Neural cell (in vitro differentiated cells): Measurements from ENCODE around the gene SALL3. TPM values are rescaled to one million over a fixed set of nuclear protein-coding genes. Genes with fewer than 3 reads are reported as not detected.

Experiments used
- H2AFZ ChIP-seq: fragments of 200-600, 300-800 bp; sonication (generic), shearing (Covaris generic); 2 replicates; pipeline ENCODE4 v1.6.0; 2014; ENCODE audit warnings: low read depth, mild to moderate bottlenecking, antibody characterized with exemption, low read length, moderate library complexity
- H3F3A ChIP-seq: fragments of 200-600 bp; shearing (Covaris generic); 2 replicates; pipeline ENCODE4 v1.6.1; 2016; ENCODE audit warnings: mild to moderate bottlenecking, moderate library complexity, mixed read lengths, antibody characterized with exemption, low read length; ENCODE audit not compliant: insufficient read depth, poor library complexity, severe bottlenecking
- H3K27ac ChIP-seq: fragments of 200-600, 300-800 bp; sonication (generic), shearing (Covaris generic); 2 replicates; pipeline ENCODE4 v1.5.1; 2014; ENCODE audit warnings: mild to moderate bottlenecking, low read length, moderate library complexity
- H3K27me3 ChIP-seq: fragments of 300-800, 200-600 bp; sonication (generic), shearing (Covaris generic); 2 replicates; pipeline ENCODE4 v1.6.0; 2014; ENCODE audit warnings: mild to moderate bottlenecking, low read depth, low read length, moderate library complexity; ENCODE audit not compliant: insufficient read depth
- H3K36me3 ChIP-seq: fragments of 300-800, 200-600 bp; sonication (generic), shearing (Covaris generic); 2 replicates; pipeline ENCODE4 v1.5.1; 2014; ENCODE audit warnings: mild to moderate bottlenecking, antibody characterized with exemption, low read length, moderate library complexity; ENCODE audit not compliant: insufficient read depth
- H3K4me2 ChIP-seq: fragments of 300-800, 200-600 bp; sonication (generic), shearing (Covaris generic); 2 replicates; pipeline ENCODE4 v1.6.0; 2014; ENCODE audit warnings: mild to moderate bottlenecking, low read length
- H3K4me3 ChIP-seq: fragments of 300-800, 200-600 bp; sonication (generic), shearing (Covaris generic); 2 replicates; pipeline ENCODE4 v1.5.1; 2014; ENCODE audit warnings: mild to moderate bottlenecking, low read length, moderate library complexity
- H3K79me2 ChIP-seq: fragments of 200-600 bp; shearing (Covaris generic); replicated peaks from 2 replicates; pipeline ENCODE4 v1.6.0; 2014; ENCODE audit warnings: mild to moderate bottlenecking, low read length, moderate library complexity; ENCODE audit not compliant: insufficient read depth
- H3K9ac ChIP-seq: fragments of 300-800, 200-600 bp; sonication (generic), shearing (Covaris generic); 2 replicates; pipeline ENCODE4 v1.6.1; 2016; ENCODE audit warnings: mild to moderate bottlenecking, low read length, mixed read lengths
- H3K9me2 ChIP-seq: fragments of 200-600 bp; shearing (Covaris generic); 2 replicates; pipeline ENCODE4 v1.6.1; 2016; ENCODE audit warnings: mild to moderate bottlenecking, low read length, mixed read lengths; ENCODE audit not compliant: insufficient read depth
- H3K9me3 ChIP-seq: fragments of 200-600, 300-800 bp; sonication (generic), shearing (Covaris generic); 2 replicates; pipeline ENCODE4 v1.6.1; 2016; ENCODE audit warnings: mild to moderate bottlenecking, mixed run types, low read length, moderate library complexity, mixed read lengths
- H4K20me1 ChIP-seq: fragments of 200-600 bp; shearing (Covaris generic); 2 replicates; pipeline ENCODE4 v1.6.1; 2016; ENCODE audit warnings: mild to moderate bottlenecking, mixed run types; ENCODE audit not compliant: insufficient read depth
- CTCF ChIP-seq: fragments of 450-650 bp; IDR thresholded peaks from 2 replicates; pipeline ENCODE4 v1.5.1; 2014; ENCODE audit warnings: antibody characterized with exemption, mild to moderate bottlenecking, moderate library complexity; ENCODE audit not compliant: poor library complexity, severe bottlenecking
- EP300 ChIP-seq: fragments of 450-650 bp; conservative IDR thresholded peaks from 2 replicates; pipeline ENCODE4 v1.6.1; 2014; ENCODE audit warnings: antibody characterized with exemption, mild to moderate bottlenecking, moderate library complexity; ENCODE audit not compliant: poor library complexity, severe bottlenecking
- EZH2 ChIP-seq: fragments of 200-600, 300-800 bp; shearing (Covaris generic), sonication (generic); IDR thresholded peaks from 2 replicates; pipeline ENCODE4 v1.6.1; 2014; ENCODE audit warnings: antibody characterized with exemption, low read length, borderline replicate concordance, mild to moderate bottlenecking; ENCODE audit not compliant: insufficient read depth, poor library complexity, severe bottlenecking
- MXI1 ChIP-seq: fragments of 450-650 bp; conservative IDR thresholded peaks from 2 replicates; pipeline ENCODE4 v1.6.1; 2014; ENCODE audit warnings: antibody characterized with exemption, mild to moderate bottlenecking; ENCODE audit not compliant: poor library complexity, severe bottlenecking
- POLR2AphosphoS5 ChIP-seq: IDR thresholded peaks from 2 replicates; pipeline ENCODE4 v1.6.1; 2012
- RAD21 ChIP-seq: fragments of 450-650 bp; conservative IDR thresholded peaks from 2 replicates; pipeline ENCODE4 v1.6.1; 2014; ENCODE audit warnings: antibody characterized with exemption, mild to moderate bottlenecking, moderate library complexity
- SMC3 ChIP-seq: fragments of 450-650 bp; conservative IDR thresholded peaks from 2 replicates; pipeline ENCODE4 v1.6.1; 2014; ENCODE audit warnings: antibody characterized with exemption, mild to moderate bottlenecking, moderate library complexity; ENCODE audit not compliant: poor library complexity
- TAF1 ChIP-seq: IDR thresholded peaks from 2 replicates; pipeline ENCODE4 v1.6.1; 2012; ENCODE audit warnings: low read depth
- polyA plus RNA-seq: library from polyadenylated mRNA; depleted of rRNA; stranded (reverse); fragments of >200 nt; gene quantifications from 2 replicates; pipeline ENCODE4 v1.2.3, GENCODE V29; 2014
- TF ChIP-seq, protein P1 (sequence below): IDR thresholded peaks from 2 replicates; pipeline ENCODE4 v1.6.1; 2012; ENCODE audit warnings: borderline replicate concordance

Gene SALL3
- polyA plus RNA-seq, 1 donor from 2014 or later = 0.16 TPM

DNA sequence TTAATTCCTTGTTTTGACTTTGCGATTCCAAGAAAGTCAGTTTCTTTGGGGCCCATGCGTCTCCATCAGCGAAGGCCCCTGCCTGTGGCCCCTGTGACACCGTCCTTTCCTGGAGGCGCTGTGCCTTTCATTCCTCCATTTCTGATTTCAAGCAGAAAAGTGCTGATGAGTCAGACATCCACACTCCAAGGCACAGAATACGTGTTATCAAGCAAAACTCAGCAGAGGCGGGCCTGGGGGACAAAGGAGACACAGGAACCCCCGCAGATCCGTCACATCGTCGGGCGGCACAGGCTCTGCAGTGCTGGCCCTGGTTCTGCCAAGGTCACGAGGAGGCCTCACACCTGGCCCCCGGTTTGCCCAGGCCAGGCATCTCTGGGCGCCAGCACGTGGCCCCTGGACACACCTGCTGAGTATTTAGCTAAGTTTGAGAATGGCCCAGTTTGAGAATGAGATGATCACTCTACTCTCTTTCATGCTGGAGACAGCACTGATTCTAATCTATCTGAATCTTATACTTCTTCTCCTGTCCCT, 7.2 kb upstream of the SALL3 start:
- Histone ChIP-seq H3K4me3 (no peak overlapping the region), H2AFZ (no peak overlapping the region), H3K4me2 (no peak overlapping the region), H3K79me2 (no peaks in the 10 kb centered on the region), H3K36me3 (no peaks in the 10 kb centered on the region), H3K27me3 (peaks cover 63% of the 10 kb centered on the region), H3K9me3 (no peaks in the 10 kb centered on the region), H3K9ac (no peak overlapping the region), H3K27ac (no peak overlapping the region), H3K9me2 (no peaks in the 10 kb centered on the region), H4K20me1 (no peaks in the 10 kb centered on the region), H3F3A (peaks cover under 1% of the 10 kb centered on the region)
- TF ChIP-seq CTCF = no peak

- H3K9me3 ChIP-seq = no peaks in the 10 kb centered on the region
- no peaks in the 10 kb centered on the region for H3K36me3 ChIP-seq
- no peak overlapping the region for H3K27ac ChIP-seq
- H2AFZ ChIP-seq = no peak overlapping the region
- no peak overlapping the region for H3K9ac ChIP-seq
- H3K9me2 ChIP-seq = no peaks in the 10 kb centered on the region
- H3F3A ChIP-seq = peaks cover 5% of the 10 kb centered on the region
- TF ChIP-seq SMC3 = no peak
- TF ChIP-seq EP300 = no peak
- TF ChIP-seq, protein P1, sequence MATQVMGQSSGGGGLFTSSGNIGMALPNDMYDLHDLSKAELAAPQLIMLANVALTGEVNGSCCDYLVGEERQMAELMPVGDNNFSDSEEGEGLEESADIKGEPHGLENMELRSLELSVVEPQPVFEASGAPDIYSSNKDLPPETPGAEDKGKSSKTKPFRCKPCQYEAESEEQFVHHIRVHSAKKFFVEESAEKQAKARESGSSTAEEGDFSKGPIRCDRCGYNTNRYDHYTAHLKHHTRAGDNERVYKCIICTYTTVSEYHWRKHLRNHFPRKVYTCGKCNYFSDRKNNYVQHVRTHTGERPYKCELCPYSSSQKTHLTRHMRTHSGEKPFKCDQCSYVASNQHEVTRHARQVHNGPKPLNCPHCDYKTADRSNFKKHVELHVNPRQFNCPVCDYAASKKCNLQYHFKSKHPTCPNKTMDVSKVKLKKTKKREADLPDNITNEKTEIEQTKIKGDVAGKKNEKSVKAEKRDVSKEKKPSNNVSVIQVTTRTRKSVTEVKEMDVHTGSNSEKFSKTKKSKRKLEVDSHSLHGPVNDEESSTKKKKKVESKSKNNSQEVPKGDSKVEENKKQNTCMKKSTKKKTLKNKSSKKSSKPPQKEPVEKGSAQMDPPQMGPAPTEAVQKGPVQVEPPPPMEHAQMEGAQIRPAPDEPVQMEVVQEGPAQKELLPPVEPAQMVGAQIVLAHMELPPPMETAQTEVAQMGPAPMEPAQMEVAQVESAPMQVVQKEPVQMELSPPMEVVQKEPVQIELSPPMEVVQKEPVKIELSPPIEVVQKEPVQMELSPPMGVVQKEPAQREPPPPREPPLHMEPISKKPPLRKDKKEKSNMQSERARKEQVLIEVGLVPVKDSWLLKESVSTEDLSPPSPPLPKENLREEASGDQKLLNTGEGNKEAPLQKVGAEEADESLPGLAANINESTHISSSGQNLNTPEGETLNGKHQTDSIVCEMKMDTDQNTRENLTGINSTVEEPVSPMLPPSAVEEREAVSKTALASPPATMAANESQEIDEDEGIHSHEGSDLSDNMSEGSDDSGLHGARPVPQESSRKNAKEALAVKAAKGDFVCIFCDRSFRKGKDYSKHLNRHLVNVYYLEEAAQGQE = no peak
- no peak for TF ChIP-seq TAF1
- TF ChIP-seq RAD21 = no peak
- TF ChIP-seq MXI1 = no peak
- TF ChIP-seq POLR2AphosphoS5 = no peak
- no peak for TF ChIP-seq EZH2
- TF ChIP-seq CTCF = no peak
- no peak overlapping the region for H3K4me3 ChIP-seq
- no peaks in the 10 kb centered on the region for H3K79me2 ChIP-seq
- peaks cover 67% of the 10 kb centered on the region for H3K27me3 ChIP-seq
- no peaks in the 10 kb centered on the region for H4K20me1 ChIP-seq
- no peak overlapping the region for H3K4me2 ChIP-seq
Measured at GRCh38 chr18:78972930-78973331, 6.7 kb upstream of the SALL3 start.
